DMS153 (cell line): Measurements from ENCODE around the gene TGFBRAP1.
"Not testable (repeated sequence)": the region's sequence is repeated elsewhere in the genome, so short reads cannot be mapped to it uniquely, and the experiment has no call there.

Source experiments
- DNase-seq: peaks from one replicate; lab custom pipeline; 2025; lab: John Stamatoyannopoulos, UW

TGFBRAP1 gene

DNA sequence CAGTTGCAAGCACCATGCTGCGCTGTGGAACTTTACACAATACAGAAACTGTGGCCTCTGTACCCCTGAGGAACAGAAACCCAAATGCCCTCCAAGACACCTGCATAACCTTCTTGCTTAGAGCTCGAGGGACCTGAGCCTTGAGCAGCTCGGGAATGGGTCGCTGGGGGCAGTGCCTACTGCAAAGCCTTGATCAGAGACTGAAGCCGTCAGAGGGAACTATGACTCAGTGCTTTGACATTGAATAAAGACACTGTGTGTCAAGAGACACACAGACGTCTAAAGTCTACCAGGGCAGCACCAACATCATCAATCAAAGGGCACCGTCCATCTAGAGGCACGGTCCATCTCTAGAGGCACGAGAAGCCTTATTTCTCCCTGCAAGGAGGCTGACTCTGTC, 57.4 kb downstream of the TGFBRAP1 start:
- no peak for DNase-seq

DNA sequence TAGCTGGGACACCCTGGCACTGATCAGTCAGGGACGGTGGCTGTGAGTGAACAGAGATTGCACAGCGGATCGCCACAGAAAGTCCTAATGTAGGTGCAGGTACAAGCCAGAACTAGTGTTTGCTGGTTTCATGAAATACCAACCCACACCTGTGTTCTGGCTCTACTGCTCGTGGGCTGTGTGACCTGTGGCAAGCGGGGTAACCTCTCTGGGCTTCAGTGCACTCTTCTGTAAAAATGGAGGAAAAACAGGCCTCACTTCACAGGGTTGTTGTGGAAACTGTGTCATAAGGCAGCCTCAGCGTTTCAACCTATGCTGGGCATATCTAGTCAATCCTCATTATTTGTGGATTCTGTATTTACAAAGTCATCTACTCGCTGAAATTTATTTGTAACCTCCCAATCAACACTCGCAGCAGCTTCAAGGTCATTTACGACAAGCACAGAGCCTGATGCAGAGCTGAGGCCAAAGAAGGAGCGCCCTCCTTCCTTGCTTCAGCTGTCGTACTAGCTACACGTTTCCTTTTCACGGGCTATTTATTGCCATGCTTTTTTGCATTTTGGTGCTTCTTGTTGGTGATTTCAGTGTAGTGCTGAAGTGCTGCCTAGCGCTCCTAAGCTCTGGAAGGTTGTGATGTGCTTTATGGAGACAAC, 58.0 kb downstream of the TGFBRAP1 start:
- no peak for DNase-seq

DNA sequence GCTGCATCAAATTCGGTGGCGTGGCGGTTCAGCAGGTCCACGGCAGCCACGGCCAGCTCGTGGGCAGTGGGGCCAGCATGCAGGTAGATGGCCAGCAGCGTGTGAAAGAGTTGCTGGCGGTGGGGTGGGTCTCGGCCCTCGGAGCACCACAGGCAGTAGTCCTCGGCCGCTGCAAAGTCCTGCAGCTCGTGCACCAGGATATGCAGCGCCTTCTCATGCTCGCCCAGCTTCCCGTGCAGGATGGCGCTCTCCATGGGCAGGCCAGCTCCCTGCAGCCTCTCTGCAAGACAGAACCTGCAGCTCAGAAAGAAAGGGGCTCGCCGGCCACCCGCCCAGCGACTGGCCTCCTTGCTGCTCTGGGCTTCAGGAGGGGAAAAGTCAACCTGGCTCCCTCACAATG, 60.1 kb downstream of the TGFBRAP1 start:
- DNase-seq: no peak

DNA sequence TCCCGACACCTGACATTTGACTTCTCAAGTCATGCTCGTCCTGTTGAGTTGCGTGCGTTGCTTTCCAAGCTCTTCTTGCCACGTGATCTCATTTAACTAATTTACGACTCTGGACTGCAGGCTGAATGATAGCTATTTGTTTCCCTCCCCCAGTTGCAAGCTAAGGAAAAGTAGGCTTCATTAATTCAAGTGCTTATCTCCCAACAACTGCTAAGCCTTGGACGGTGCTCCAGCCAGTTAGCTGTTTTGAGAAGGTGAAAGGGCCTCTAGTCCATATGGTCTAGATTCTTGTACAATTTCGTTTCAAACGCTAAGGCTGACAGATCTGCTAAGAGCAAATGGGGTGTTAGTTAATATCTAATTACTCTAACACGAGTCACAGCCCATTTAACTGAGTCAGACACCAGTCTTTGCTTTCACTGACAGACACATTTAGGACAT, 66.9 kb downstream of the TGFBRAP1 start:
- DNase-seq: no peak

DNA sequence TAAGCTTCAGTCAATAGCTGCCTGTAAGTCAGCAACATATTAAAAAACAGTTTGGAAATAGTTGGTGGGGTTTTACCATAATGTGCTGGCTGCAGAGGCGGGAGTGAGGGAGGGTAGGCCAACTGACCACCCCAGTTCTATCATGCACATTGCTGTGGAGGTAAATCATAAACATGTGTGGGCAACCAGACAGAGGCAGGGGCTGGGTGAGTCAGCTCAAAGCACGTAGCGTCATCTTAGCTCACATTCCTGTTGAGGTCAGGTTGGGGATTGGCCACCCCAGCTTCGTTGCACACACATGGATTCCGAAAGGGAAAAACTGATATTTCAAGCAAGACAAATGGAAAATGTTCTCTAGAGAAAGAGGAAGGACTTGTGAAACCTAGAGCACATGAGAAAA, 68.5 kb downstream of the TGFBRAP1 start:
- no peak for DNase-seq

DNA sequence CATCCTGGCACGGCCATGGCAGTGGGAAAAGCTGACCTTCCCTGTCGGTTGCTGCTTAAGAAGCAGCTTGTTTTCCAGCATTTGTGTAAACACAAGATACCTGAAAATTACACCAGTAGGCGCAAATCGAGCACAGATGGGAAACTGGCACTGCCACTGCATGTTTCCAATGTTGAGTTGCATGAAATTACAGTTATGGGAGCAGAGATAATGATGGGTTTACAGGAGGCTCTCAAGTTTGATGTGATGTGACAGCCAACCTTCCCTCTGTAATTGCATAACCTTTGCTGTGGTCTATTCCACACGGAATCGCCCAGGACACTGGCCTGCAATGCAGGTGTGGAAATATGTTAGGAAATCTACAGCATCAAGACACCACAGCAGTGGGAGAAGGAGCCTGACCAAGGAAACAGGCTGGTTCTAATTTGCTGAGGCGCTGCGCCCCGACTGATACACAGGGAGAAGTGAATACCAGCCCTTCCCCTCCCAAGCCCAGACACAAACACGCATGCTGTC, 70.6 kb downstream of the TGFBRAP1 start:
- DNase-seq: no peak

DNA sequence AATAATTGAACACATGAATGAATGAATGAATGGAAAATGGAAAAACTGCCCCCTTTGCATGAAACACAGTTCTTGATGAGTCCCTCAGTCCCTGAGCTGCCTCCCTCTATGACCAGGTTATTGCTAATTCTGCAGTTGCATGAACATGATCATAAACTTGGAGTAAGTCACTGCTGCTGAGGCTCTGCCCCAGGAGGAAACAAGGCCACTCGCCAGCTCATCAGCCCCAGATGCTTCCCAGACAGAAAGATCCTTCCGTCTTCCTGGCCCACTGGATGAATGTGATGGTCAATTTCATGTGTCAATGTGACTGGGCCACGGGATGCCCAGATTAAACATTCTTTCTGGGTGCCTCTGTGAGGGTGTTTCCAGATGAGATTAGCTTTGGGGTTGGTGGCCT, 71.6 kb downstream of the TGFBRAP1 start:
- DNase-seq: no peak

DNA sequence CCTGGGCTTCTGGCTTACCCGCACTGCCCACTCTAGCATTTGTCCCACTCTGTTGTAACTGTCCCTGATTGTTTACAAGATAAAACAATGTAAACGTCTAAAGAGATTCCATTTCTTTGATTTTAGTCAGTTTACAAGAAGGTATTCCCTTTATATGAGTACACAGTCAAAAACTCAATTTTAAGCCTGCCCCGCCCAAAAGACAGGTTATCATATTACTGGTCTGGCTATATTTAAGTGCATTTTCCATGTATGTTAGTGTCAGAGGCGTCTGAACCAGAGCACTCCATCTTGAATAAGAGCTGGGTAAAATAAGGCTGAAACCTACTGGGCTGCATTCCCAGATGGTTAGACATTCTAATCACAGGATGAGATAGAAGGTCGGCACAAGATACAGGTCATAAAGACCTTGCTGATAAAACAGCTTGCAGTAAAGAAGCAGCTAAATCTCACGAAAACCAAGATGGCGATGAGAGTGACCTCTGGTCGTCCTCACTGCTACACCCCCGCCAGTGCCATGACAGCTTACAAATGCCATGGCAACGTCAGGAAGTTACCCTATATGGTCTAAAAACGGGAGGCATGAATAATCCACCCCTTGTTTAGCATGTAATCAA, 73.0 kb downstream of the TGFBRAP1 start:
- no peak for DNase-seq

DNA sequence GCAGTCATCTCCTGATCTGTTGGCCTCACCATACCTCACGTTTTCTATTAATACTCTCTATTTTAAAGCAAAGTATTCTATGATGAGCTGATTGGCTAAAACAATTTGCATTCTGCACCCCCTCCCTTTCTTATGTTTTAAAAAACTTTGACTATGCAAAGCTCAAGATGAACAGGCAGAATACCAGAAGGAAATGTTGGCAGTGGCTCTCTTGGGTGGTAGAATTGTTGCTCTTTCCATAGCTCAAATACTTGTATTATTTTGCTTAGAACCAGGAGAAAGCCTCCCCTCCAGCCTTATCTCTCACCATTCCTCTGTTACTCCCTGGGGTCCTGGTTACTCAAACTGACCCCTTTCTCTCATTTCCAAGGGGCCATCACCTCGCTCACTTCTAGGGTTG, 73.6 kb downstream of the TGFBRAP1 start:
- no peak for DNase-seq

DNA sequence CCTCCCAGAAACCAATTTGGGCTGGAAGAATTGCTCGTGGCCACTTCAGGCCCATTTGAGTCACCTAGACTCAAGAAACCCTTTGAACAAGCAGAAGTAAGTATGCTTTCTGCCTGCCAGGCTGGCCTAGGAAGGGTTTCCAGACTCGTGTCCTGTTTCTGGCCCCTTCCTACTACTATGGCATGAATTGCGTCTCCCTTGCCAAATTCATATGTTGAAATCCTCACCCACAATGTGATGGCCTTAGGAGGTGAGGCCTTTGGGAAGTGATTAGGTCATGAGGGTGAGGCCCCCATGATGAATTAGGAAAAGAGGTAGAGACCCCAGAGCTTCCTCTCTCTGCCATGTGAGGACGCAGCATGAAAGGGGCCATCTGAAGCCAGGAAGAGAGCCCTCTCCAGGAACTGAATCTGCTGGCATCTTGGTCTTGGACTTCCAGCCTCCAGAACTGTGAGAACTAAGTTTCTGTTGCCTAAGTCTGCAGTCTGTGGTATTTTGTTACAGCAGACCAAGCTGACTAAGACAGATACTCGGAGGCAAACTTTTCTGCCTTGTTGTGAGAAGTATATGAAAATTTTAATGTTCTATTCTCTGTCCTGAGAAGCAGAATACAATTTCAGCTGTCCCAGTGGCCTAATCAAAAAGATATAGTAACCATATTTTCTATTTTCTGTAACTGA, 74.9 kb downstream of the TGFBRAP1 start:
- no peak for DNase-seq

DNA sequence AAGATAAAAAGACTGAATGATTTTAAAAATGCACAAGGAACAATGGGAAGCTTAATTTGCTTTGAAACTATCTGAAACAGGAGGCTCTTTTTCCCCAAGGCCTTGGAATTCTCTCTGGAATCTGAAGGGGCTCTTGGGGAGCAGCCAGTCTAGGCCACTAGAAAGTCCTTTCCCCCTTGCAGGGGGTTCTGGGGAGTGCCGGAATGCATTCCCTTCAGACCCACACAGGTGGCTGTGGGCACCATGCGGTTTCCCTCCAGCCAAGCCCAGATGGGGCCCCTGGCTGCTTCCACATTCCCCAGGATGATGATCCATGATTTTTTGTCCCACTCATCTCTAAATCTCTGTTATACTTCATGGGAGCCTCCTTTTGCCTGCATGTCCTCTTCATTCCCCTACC, 77.3 kb downstream of the TGFBRAP1 start:
- no peak for DNase-seq

DNA sequence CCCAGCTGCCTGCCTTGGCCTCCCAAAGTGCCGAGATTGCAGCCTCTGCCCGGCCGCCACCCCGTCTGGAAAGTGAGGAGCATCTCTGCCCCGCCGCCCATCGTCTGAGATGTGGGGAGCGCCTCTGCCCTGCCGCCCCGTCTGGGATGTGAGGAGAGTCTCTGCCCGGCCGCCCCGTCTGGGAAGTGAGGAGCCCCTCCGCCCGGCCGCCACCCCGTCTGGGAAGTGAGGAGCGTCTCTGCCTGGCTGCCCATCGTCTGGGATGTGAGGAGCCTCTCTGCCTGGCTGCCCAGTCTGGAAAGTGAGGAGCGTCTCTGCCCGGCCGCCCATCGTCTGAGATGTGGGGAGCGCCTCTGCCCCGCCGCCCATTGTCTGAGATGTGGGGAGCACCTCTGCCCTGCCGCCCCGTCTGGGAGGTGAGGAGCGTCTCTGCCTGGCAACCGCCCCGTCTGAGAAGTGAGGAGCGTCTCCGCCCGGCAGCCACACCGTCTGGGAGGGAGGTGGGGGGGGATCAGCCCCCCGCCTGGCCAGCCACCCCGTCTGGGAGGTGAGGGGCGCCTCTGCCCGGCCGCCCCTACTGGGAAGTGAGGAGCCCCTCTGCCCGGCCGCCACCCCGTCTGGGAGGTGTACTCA, 78.4 kb downstream of the TGFBRAP1 start:
- not testable (repeated sequence) for DNase-seq

DNA sequence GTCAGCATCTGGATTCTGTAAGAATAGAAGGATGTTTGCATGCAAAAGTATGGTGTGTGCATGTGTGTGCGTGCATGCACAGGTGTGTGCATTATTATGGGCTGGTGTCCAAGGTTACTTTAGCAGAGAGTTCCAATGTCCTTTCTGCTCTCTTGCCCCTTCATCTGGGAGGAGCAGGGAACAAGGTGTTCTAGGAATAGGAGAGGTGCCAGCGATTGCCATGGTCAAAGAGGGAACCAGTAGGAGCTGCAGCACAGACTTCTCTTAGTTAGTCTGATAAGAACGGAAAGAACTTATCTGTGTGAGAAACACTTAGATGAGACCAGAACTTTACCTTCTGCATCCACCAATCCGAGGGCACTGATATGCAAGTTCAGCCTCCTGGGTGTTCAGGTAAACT, 79.6 kb downstream of the TGFBRAP1 start:
- DNase-seq: no peak

DNA sequence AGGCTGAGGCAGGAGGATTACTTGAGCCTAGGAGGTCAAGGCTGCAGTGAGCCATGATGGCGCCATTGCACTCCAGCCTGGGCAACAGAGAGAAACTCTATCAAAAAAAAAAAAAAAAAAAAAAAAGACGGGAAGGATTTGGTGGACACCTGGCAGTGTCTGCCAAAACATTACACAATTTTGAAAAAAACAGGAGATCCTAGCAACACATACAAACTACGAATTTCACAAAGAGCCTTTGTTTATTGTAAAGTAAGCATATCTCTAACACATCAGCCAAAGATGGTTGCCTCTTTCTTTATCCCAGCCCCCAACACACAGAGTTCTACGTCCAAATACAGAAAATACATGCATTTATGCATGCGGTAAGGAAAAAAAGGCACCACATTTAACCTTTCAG, 80.4 kb downstream of the TGFBRAP1 start:
- DNase-seq: no peak

DNA sequence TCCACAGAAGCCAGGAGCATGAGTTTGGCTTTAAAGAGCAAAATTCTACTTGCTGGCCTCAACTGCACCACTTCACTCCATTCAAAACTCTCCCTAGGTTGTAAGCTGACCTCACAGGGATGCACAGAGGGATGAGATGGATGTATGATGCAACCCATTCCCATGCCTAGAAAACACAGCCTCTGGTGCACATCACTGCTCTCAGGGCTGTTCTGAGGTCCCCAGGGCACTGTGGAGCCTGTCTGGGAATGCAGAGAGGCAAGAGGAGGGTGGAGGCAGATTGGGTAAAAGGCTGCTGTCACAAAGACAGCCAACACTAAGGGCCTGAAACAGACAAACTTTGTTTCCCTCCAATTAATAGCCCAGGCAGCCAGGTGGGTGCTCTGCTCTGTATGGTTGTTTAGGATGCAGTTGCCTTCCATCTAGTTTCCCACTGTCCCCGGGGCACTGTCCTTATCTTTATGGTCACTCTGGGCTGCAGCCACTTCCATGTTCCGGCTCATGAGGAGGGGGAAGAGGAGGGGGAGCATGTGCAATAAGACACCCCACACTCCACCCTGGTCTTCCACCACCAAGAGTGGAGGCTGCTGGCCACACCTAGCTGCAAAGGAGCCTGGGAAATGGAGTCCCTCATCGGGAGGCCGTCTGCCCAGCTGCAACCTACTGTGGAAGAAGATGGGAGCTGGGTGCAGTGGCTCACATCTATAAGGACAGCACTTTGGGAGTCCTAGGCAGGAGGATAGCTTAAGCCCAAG, 81.0 kb downstream of the TGFBRAP1 start:
- DNase-seq: no peak

DNA sequence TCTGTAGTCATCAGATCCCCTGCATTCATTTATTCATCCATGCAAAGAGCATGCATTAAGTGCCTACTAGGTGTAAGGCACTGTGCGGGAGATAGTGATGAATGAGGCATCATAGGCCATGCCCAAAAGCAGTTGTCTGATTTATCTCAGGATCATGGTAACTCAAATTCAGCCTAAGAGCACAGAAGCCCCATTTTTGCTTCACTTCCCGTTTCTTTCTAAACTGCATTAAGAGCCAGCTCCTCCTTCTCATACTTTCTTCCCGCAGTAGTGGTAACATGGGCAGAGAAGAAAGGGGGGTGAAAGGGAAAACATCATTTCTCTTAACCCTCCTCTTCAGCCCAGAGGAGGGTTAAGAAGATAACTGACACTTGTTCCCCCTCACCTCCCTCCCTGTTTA, 85.1 kb downstream of the TGFBRAP1 start:
- DNase-seq: no peak

DNA sequence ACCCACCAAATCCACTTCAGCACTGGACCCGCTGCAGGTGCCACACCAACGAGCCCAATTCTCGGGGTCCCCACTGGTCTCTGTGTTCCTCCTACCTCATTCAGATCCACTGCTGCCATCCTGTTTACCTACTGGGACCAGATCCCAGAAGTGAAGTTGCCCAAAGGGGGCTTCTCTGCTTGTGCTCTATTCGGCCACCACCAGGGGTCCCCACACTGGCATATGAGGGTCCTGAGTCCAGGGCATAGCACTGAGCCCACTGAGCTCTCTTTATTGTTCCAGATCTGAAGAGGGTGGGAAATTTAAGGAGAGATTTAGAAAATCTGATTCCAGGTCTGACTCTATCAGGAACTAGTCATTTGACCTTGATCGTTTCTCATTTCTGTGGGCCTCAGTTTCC, 85.6 kb downstream of the TGFBRAP1 start:
- DNase-seq: no peak

DNA sequence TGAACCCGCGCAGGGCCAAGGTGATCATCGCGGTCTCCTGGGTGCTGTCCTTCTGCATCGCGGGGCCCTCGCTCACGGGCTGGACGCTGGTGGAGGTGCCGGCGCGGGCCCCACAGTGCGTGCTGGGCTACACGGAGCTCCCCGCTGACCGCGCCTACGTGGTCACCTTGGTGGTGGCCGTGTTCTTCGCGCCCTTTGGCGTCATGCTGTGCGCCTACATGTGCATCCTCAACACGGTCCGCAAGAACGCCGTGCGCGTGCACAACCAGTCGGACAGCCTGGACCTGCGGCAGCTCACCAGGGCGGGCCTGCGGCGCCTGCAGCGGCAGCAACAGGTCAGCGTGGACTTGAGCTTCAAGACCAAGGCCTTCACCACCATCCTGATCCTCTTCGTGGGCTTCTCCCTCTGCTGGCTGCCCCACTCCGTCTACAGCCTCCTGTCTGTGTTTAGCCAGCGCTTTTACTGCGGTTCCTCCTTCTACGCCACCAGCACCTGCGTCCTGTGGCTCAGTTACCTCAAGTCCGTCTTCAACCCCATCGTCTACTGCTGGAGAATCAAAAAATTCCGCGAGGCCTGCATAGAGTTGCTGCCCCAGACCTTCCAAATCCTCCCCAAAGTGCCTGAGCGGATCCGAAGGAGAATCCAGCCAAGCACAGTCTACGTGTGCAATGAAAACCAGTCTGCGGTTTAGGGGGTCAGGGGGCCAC, 87.1 kb downstream of the TGFBRAP1 start:
- DNase-seq: no peak

DNA sequence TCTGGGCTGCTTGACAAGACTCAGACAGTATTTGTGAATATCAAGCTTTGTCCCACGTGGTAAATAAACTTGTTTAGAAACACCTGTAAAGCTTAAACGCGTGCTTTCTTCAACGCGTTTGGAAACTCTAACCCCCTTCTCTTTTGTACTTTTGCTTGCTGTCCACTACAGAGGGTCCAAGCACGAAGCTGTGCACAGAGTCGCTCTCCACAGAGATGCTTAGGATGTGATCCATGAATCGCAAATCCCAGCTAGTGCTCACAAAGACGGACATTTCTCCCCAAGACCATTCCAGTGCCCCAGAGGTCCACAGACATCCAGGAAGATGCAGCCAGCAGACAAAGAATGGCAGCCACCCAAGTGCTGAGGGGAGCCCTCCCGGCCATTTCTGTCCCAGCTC, 88.1 kb downstream of the TGFBRAP1 start, which contains the start of gene GPR45:
GPR45 (plus strand) TSS at position 301 of the 400 bp plus-strand sequence. CDS start 116 bp downstream, outside the sequence.
- DNase-seq: no peak

DNA sequence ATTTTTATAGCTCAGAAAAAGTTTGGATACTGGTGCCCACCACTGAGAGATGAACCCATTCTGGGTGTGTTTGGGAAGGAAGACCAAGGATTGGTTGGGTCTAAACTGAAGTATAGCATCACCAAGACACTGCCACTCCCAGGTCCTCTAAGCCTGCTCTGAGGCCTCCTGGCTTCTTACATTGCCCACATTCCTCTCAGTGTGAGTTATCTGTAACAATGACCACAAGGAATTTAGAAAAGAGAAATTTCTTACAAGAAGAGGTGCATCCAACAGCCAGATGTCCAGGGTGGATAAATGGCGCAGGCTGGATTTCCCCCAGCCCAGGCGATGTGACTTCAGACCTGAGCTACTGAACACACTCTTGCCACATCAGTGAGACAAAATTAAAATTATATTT, 89.6 kb downstream of the TGFBRAP1 start:
- no peak for DNase-seq

DNA sequence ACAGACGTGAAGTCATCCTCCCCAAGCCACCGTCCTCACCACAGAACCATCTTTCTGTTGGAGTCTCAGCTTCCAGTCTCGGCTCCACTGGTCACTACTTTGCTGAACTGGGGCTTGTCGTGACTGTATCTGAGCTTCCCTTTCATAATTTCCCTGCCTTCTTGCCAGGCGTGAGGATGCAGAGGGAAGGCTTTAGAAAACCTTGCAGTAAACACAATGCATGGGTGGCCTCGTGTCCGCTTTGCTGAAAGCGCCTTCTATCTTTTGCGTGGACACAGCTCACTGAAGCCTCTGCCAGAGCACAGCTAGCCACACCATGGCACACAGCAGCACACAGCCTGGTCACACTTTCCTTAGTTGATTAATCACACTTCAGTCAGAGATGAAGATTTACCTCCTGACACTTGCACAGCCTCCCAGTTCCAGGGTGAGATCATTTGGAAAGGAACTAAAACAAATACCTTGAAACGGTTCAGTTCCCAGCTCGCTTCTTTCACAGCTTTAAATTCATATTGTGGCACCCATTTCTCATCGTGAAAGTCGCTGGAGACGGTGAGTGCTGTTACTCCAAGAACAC, 90.8 kb downstream of the TGFBRAP1 start:
- no peak for DNase-seq
